Rectal smooth muscle tissue (tissue), 1 donor: Measurements from ENCODE around the gene ANTXR2.
A peak's percentile ranks its signal among the peaks of the same experiment; 100 is the strongest.
"Not testable (repeated sequence)": the region's sequence is repeated elsewhere in the genome, so short reads cannot be mapped to it uniquely, and the experiment has no call there.

Source experiments
- H3K27ac ChIP-seq: one replicate; pipeline ENCODE4 v1.7.0; 2013; ENCODE audit warnings: low read depth, low read length, inconsistent platforms
- H3K27me3 ChIP-seq: one replicate; pipeline ENCODE4 v1.7.0; 2013; ENCODE audit warnings: low read length; ENCODE audit not compliant: control insufficient read depth, insufficient read depth
- H3K36me3 ChIP-seq: one replicate; pipeline ENCODE4 v1.7.0; 2013; ENCODE audit warnings: low read length; ENCODE audit not compliant: control insufficient read depth, insufficient read depth
- H3K4me1 ChIP-seq: one replicate; pipeline ENCODE4 v1.7.0; 2013; ENCODE audit warnings: low read length; ENCODE audit not compliant: control insufficient read depth, insufficient read depth
- H3K4me3 ChIP-seq: one replicate; pipeline ENCODE4 v1.7.0; 2013; ENCODE audit warnings: low read length
- H3K9ac ChIP-seq: one replicate; pipeline ENCODE4 v1.7.0; 2013; ENCODE audit warnings: low read length

Gene ANTXR2

DNA sequence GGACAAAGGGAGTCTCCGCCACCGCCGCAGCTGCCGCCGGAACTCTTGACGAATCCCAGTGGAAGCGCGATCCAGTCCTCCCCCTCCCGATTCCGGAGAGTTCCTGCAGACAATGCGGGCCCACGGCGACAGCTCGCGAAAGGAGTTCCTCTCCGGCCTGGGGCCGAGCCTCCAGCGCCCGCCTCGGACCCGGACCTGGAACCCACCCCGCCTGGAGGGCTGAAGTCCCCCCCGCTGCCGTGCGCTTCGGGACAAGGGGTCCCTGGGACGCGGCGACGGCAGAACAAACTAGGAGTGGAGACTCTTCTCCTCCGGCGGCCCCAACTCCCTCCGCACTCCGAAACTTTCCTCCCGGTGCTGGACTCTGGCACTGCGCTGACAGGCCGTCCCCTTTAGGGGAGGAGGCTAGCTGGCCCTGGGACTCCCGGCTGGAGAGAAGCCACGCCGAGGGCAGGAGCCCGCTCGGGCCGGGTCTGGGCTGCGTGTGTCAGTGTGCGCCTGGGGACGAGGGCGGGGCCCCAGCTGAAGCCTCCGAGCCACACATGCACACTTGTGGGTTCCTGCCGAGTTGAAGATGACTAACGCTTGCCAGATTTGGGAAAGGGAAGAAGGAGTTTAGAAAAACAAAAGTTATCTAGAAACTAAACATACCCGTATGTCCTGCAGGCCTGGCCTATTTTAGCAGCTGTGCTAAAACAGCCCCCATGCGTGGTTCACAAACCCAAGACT is at the start of gene ANTXR2:
Gene ANTXR2 (minus strand): TSS at position 486 of the 729 bp plus-strand sequence. CDS start 669 bp downstream, outside the sequence.
- Histone ChIP-seq H3K4me1 (peaks cover 19% of the 10 kb centered on the region), H3K36me3 (no peaks in the 10 kb centered on the region), H3K4me3 (peak within 1 kb of the TSS; percentile 88), H3K9ac (peak within 1 kb of the TSS; percentile 39), H3K27ac (peak within 1 kb of the TSS; percentile 87), H3K27me3 (no peaks in the 10 kb centered on the region)

DNA sequence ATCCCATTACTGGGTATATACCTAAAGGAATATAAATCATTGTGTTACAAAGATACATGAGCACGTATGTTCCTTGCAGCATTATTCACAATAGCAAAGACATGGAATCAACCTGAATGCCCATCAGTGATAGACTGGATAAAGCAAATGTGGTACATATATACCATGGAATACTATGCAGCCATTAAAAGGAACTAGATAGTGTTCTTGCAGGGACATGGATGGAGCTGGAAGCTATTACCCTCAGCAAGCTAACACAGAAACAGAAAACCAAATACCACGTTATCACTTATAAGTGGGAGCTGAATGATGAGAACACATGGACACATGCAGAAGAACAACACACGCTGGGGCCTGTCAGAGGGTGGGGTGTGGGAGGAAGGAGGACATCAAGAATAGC is 48.8 kb upstream of the ANTXR2 start:
- H3K4me3 ChIP-seq, H3K27me3 ChIP-seq, H3K4me1 ChIP-seq, H3K9ac ChIP-seq, H3K36me3 ChIP-seq, H3K27ac ChIP-seq: not testable (repeated sequence)

DNA sequence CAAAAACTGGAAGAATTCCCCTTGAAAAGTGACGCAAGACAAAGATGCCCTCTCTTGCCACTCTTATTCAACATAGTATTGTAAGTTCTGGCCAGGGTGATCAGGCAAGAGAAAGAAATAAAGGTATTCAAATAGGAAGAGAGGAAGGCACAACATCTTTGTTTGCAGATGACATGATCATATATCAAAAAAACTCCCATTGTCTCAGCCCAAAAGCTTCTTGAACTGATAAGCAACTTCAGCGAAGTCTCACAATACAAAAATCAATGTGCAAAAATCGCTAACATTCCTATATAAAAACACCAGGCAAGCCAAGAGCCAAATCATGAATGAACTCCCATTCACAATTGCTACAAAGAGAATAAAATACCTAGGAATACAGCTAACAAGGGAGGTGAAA is 46.6 kb upstream of the ANTXR2 start:
- H3K36me3 ChIP-seq, H3K9ac ChIP-seq, H3K27me3 ChIP-seq, H3K4me3 ChIP-seq, H3K27ac ChIP-seq, H3K4me1 ChIP-seq: not testable (repeated sequence)

DNA sequence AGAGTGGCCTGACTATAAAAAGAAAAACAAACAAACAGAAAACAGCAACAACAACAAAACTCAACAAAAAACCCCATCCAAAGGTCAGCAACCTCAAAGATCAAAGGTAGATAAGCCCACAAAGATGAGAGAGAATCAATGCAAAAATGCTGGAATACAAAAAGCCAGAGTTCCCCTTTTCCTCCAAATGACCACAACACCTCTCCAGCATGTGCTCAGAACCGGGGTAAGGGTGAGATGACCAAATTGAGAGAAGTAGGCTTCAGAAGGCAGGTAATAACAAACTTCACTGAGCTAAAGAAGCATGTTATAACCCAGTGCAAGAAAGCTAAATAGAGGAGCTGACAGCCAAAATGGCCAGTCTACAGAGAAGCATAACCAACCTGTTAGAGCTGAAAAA is 43.5 kb upstream of the ANTXR2 start:
- H3K4me1 ChIP-seq: no peaks in the 10 kb centered on the region
- no peak overlapping the region for H3K4me3 ChIP-seq
- no peak overlapping the region for H3K27ac ChIP-seq
- no peaks in the 10 kb centered on the region for H3K27me3 ChIP-seq
- H3K36me3 ChIP-seq: no peaks in the 10 kb centered on the region
- H3K9ac ChIP-seq: no peak overlapping the region

DNA sequence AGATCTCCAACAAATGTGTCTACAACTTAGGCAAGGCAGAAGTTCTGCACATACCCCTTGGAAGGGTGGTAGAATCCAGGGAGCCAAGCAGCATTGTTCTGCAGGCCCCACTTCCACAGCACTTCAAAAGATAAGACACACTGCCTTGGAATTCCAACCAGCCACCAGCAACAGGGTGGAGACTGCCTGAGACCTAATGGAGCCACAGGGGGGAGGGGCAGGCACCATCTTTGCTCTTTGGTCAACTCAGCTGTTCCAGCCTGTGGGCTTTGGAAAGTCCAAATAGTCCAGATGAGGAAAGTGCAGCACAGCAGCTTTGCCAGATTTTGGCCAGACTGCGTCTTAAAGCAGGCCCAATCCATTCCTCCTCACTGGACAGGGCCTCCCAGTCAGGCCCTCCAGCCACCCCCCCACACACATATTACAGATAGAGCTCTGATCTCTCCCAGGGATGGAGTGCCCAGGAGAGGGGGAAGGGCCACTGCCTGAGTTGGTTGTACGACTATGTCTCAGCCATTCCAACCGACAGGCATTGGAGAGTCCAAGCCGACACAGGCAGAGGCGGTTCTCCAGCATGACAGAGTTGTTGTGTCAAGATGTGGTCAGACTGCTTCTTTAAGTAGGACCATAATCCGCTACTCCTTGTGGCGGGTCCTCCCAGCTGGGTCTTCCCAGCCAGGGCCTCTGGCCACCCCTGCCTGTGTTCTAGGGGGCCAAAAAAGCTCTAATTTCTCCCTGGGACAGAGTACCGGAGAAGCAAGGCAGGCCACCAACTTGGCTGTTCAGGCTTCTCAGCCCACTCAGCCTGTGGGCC is 42.5 kb upstream of the ANTXR2 start:
- H3K4me3 ChIP-seq: no peak overlapping the region
- no peaks in the 10 kb centered on the region for H3K27me3 ChIP-seq
- no peaks in the 10 kb centered on the region for H3K4me1 ChIP-seq
- H3K27ac ChIP-seq: no peak overlapping the region
- H3K9ac ChIP-seq: no peak overlapping the region
- no peaks in the 10 kb centered on the region for H3K36me3 ChIP-seq

DNA sequence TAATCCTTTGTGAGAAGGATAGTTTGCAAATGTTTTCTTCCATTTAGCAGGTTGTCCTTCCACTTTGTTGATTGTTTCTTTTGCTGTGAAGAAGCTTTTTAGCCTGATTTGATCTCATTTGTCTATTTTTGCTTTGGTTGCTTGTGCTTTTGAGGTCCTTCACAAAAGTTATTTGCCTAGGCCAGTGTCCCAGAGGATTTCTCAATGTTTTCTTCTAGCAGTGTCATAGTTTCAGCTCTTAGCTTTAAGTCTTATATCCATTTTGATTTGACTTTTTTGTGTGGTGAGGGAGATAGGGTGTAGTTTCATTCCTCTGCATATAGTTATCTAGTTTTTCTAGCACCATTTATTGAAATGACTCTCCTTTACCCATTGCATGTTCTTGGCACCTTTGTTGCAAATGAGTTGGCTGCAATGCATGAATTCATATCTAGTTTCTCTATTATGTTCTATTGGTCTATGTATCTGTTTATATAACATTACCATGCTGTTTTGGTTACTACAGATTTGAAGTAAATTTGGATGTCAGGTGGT is 41.8 kb upstream of the ANTXR2 start:
- Histone ChIP-seq H3K27me3 (no peaks in the 10 kb centered on the region), H3K9ac (no peak overlapping the region), H3K27ac (no peak overlapping the region), H3K4me3 (no peak overlapping the region), H3K36me3 (no peaks in the 10 kb centered on the region), H3K4me1 (no peaks in the 10 kb centered on the region)

DNA sequence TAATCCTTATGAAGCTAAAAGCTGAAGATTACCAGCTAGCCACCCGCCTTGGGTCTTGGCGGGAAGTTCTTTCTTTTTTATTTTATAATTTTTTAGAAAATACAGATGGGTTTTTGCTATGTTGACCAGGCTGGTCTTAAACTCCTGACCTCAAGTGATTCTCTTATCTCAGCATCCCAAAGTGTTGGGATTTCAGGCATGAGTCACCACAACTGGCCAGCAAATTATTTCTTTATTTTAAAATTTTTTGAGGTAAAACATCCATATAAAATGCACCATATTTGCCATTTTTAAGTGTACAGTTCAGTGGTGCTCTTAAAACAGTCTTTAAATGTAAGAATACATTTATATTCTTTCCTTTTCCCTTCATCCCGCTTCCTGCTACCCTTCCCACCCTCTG is 40.6 kb upstream of the ANTXR2 start:
- H3K4me1 ChIP-seq: no peaks in the 10 kb centered on the region
- H3K27me3 ChIP-seq: no peaks in the 10 kb centered on the region
- no peaks in the 10 kb centered on the region for H3K36me3 ChIP-seq
- H3K27ac ChIP-seq: no peak overlapping the region
- H3K4me3 ChIP-seq: no peak overlapping the region
- H3K9ac ChIP-seq: no peak overlapping the region

DNA sequence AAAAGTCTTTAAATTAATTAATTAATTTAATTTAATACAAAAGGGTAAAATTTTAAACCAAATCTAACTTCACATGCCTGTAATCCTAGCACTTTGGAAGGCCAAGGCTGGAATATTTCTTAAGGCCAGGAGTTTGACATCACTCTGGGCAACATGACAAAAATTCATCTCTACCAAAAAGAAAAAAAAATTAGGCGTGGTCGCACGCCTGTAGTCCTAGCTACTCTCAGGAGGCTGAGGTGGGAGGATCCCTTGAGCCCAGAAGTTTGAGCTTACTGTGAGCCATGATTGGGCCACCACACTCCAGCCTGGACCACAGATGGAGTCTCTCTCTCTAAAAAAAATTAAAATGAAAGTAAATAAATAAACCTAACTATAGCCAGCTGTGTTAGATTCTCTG is 39.2 kb upstream of the ANTXR2 start:
- no peak overlapping the region for H3K4me3 ChIP-seq
- H3K9ac ChIP-seq: no peak overlapping the region
- no peaks in the 10 kb centered on the region for H3K36me3 ChIP-seq
- H3K27ac ChIP-seq: no peak overlapping the region
- H3K27me3 ChIP-seq: no peaks in the 10 kb centered on the region
- H3K4me1 ChIP-seq: no peaks in the 10 kb centered on the region

DNA sequence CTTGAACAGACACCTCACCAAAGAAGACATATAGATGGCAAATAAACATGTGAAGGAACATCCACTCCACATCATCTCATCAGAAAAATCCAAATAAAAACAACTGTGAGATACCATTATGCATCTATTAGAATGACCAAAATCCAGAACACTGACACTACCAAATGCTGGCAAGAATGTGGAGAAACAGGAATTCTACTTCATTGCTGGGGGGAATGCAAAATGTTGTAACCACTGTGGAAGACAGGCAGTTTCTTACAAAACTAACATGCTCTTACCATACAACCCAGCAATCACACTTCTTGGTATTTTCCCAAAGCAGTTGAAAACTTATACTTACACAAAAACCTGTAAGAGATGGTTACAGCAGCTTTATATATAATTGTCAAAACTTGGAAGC is 38.2 kb upstream of the ANTXR2 start:
- Histone ChIP-seq H3K36me3 (no peaks in the 10 kb centered on the region), H3K9ac (no peak overlapping the region), H3K4me1 (no peaks in the 10 kb centered on the region), H3K27me3 (no peaks in the 10 kb centered on the region), H3K4me3 (no peak overlapping the region), H3K27ac (no peak overlapping the region)

DNA sequence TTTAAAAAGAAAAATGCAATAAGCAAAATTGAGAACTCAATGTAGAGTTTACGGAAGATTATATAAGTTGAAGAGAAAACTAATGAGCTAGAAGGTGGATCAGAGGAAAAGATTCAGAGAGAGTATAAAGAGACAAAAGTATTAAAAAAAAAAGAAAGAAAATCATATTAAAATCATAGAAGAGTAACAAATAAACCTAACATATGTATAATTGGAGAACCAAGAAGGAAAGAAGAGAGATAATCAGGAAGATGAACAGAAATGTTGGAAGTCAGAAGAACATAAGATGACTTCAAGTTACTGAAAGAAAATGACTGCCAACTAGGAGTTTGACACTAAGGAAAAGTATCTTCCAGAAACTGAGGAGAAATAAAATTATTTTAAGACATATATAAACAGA is 34.3 kb upstream of the ANTXR2 start:
- Histone ChIP-seq H3K27ac (no peak overlapping the region), H3K27me3 (no peaks in the 10 kb centered on the region), H3K4me1 (no peaks in the 10 kb centered on the region), H3K9ac (no peak overlapping the region), H3K36me3 (no peaks in the 10 kb centered on the region), H3K4me3 (no peak overlapping the region)

DNA sequence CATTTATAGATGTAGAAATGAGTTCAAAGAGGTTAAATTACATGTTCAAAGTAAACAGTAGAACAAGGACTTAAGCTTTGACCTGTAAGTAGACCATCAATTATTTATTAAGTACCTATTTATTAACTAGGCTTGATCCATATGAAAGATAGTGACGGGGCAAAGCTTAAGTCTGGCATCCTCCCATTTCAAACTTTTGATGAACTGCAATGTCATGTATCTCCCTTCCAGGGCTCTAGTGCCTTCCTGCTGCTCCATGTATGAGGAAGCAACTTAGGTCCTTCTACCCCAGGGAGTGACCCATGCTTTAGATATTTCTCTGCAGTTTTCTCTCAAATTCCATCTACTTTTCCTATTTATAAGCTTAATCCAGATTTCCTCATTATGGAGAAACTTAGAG is 31.9 kb upstream of the ANTXR2 start:
- Histone ChIP-seq H3K36me3 (no peaks in the 10 kb centered on the region), H3K27ac (no peak overlapping the region)

DNA sequence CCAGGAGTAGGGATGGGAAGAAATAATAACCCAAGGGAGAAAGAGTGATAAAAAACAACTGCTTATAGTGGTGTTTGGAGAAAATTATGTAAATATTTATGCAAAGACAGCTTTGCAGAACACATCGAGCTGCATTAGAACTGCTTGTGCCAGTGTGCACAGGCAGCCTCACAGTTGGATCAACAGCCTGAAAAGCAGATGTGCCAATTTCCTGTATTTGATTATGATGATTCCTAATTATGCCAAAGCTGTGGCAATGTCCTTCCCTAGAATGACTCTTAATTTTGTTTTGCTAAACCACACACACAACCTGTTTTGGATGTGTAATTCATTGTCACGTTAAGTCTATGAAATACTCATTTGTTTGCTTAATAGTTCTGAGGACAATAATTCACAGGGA is 30.6 kb upstream of the ANTXR2 start:
- Histone ChIP-seq H3K27ac (no peak overlapping the region), H3K36me3 (no peaks in the 10 kb centered on the region), H3K27me3 (no peaks in the 10 kb centered on the region), H3K4me1 (no peaks in the 10 kb centered on the region), H3K9ac (no peak overlapping the region), H3K4me3 (no peak overlapping the region)

More for the DNA sequence above, 31.9 kb upstream of the ANTXR2 start:
- Histone ChIP-seq H3K27me3 (no peaks in the 10 kb centered on the region), H3K9ac (no peak overlapping the region), H3K4me3 (no peak overlapping the region), H3K4me1 (no peaks in the 10 kb centered on the region)

DNA sequence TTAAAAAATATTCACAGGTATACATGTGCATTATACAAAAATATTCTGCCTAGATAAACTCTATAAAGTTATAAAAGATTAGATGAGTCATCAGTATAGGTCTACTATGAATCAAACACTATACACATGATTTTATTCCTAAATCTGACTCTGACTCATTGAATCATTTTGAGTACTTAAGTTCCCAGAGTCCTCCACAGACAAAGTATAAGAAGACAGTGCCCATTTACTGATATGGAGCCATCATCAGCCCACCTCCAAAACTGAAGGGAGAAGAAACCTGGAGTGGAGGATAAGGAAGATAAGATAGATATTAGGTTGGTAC is 28.7 kb upstream of the ANTXR2 start:
- Histone ChIP-seq H3K4me3 (no peak overlapping the region), H3K27ac (no peak overlapping the region), H3K9ac (no peak overlapping the region)

More for the DNA sequence above, 28.7 kb upstream of the ANTXR2 start:
- no peaks in the 10 kb centered on the region for H3K36me3 ChIP-seq
- no peaks in the 10 kb centered on the region for H3K4me1 ChIP-seq
- H3K27me3 ChIP-seq: no peaks in the 10 kb centered on the region
